GM04504 (cell line): ENCODE data around the gene ARHGAP32.

Experiments
- DNase-seq: peaks from one replicate; pipeline ENCODE4 v3.0.0-alpha.2; 2012; ENCODE audit warnings: low read depth

ARHGAP32 gene

DNA sequence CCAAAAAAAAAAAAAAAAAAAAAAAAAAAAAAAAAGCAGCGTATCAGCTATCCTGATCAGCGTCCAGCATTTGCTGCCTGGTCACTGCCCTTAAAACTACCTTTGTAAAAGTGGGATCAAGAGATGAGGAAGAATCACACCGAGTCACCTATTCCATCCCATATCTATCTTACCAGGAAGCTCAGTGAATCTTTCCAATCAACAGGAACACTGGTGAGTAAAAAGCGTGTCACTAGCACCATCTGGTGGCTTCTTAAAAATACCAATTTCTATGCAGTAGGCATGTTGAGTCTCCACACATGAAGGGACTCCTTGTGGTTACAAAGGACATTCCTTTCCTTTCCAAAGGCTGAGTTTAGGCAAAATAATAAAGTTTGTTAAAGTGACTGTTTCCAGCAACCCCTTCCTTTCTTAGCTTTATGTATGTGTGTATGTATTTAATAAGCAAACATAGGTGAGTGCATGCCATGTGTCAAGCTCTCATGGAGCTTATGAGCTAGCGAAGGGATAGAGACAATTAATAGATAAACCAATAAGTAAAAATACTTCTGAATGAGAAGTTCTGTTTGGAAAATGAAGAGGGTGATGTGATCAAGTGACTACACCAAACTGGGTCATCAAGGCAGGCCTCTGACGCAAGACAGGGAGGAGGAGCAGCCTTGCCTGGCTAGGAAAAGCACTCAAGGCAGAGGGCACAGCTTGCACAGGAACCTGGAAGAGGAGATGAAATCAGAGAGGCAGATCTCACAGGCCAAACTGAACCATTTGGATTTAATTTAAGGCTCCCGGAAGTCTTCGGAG lies 235.5 kb downstream of the ARHGAP32 start:
- peak; percentile 49 for DNase-seq

DNA sequence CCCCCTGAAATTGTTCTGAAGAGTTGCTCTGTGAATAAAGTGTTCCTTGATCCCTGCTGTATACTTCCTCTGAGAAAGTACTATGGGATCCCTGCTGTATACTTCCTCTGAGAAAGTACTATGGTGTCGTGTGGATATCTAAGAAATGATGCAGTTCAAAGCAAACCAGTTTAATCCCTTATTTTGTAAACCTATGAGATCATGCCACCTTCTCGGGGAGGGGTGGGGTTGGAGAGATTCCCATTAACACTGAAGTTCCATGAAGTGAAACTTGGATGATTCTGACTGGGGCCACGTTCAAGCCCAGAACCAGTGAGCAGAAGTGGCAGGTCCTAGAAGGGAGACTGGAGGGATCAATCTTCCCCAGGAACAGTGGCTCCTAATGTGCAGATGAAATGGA lies 236.5 kb downstream of the ARHGAP32 start:
- DNase-seq: no peak

DNA sequence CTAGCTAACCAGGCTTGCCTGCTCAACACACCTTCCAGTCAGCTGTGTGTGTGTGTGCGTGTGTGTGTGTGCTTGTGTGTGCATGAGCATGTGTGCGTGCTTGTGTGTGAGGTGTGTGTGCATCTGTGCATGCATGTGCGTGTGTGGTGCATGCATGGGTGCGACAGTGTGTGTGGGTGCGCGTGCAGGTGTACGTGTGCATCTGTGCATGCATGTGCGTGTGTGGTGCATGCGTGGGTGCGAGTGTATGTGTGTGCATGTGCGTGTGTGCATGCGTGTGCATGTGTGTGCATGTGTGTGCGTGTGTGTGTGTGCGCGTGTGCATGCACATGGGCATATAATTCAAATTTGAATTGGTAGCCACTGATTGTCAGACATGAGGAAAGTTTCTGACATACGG lies 239.0 kb downstream of the ARHGAP32 start:
- no peak for DNase-seq

DNA sequence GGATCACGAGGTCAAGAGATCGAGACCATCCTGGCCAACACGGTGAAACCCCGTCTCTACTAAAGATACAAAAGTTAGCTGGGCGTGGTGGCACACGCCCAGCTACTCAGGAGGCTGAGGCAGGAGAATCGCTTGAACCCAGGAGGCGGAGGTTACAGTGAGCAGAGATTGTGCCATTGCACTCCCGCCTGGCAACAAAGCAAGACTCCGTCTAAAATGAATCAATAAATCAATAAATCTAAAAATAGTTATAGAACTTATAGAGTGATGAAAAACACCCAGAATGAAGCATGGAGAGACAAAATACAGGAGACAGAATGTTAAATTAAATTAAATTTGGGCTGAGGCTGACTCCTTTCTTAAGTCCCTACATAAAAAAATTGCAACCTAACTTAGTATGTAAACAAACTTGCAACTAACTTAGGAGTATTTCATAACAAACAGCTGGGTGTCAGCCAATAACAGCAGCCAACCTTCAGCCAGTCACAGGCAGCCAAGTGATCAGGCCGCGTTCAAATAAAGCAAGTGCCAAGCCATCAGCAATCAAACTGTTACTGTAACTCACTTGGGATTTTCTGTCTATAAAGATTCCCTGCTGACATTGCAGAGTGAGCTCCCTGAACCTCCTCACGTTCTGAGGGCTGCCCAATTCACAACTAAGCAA lies 242.2 kb downstream of the ARHGAP32 start:
- peak; percentile 15 for DNase-seq

- DNase-seq: no peak
Measured at GRCh38 chr11:128948583-128948982, 243.5 kb downstream of the ARHGAP32 start.

- DNase-seq: no peak
Measured at GRCh38 chr11:128947773-128948172, 244.4 kb downstream of the ARHGAP32 start.

- DNase-seq: no peak
Measured at GRCh38 chr11:128946648-128947047, 245.5 kb downstream of the ARHGAP32 start.

- DNase-seq: no peak
Measured at GRCh38 chr11:128943428-128943976, 248.6 kb downstream of the ARHGAP32 start.

GRCh38 chr11:128942817-128943427 lies 249.2 kb downstream of the ARHGAP32 start, which contains the start of gene TP53AIP1:
Gene TP53AIP1, minus strand, starts transcription at chr11:128942871. Its CDS starts 5,053 bp downstream, at chr11:128937818.
- DNase-seq: no peak

DNA sequence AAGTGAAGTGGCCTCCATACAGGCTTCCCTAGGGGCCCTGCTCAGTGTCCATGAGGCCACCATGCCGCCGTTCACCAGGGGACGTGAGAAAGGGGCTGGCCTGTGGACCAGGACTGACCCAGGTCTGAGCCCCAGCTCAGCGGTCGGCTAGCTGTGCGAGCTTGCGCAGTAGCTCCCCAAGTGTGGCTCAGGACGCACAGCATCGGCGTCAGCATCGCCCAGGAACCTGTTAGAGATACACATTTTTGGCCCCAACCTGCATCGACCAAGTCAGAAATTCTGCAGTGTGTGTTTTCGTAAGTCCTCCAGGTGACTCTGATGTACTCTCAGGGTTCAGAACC lies 249.9 kb downstream of the ARHGAP32 start:
- DNase-seq: no peak

- DNase-seq: no peak
Measured at GRCh38 chr11:128941573-128942271, 250.4 kb downstream of the ARHGAP32 start.

- DNase-seq: no peak
Measured at GRCh38 chr11:128941110-128941509, 251.0 kb downstream of the ARHGAP32 start.

- no peak for DNase-seq
Measured at GRCh38 chr11:128940603-128941002, 251.5 kb downstream of the ARHGAP32 start.

- DNase-seq: no peak
Measured at GRCh38 chr11:128940156-128940555, 252.0 kb downstream of the ARHGAP32 start.

DNA sequence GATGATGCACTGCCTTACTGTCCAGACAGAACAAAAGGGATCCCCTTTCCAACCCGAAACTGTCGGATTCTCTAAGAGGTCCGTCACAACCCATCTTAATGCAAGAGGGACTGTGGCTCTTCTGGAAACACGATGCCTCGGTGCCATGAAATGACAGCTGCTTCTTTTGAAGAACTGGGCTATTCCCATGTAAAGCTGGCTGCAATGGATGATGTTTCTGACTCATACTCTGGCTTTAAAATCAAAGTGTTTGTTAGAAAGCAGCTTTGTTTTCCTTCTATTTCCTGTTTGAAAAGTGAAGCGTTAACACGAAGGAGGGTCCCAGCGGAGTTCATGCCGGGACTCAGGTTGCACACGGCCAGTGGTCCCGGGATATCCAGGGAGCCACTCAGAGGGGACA lies 252.5 kb downstream of the ARHGAP32 start:
- DNase-seq: no peak

DNA sequence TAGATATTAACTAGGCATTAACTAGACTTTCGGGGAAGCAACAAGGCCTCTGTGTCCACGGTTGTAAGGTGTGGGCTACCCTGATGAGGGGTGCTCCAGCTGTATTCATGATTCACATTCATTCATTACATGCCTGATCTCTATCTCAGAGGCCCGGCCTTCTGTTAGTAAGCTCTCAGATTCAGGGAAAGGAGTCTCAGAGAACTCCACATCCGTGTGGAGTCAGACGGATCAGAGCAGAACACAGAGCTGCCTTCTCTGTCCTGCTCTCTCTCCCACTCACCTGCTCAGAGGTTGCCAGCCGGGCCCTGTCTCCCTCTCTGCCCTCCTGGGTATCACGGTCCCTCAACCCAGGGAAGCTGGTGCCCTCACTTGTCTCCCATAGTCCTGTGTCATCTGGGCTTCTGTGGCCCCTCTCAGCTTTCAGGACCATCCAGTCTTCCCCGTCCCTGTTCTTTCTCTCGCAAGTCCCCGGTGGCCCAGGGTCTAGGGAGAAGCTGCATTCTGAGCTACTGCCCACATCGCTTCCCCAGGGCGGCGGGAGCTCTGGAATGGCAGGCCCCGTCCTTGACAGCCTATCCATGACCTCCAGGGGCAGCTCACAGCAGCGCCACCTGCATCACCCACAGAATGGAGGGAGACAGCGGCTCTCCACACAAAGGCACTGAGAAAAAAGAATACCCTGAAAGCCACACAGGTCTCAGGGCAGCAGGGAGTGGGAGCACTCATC lies 253.8 kb downstream of the ARHGAP32 start:
- DNase-seq: no peak

DNA sequence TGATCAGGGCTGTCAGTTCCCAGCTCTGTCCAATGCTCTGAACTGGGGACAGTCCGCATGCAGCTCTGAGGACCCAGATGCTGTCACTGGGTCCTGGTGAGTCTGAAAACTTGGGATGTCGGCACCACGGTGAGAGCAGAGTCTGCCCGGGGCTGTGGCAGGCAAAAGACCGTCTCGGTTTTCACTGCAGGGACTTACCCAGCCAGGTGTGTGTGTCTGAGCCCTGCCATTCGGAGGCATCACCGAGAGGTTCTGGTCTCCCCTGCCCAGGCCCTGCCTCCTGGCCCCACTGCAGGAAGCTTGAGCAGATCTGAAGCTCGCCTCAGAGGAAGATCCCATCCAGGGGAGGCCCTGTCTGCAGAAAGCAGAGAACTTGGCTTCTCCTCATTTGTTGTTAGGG lies 254.6 kb downstream of the ARHGAP32 start:
- no peak for DNase-seq

DNA sequence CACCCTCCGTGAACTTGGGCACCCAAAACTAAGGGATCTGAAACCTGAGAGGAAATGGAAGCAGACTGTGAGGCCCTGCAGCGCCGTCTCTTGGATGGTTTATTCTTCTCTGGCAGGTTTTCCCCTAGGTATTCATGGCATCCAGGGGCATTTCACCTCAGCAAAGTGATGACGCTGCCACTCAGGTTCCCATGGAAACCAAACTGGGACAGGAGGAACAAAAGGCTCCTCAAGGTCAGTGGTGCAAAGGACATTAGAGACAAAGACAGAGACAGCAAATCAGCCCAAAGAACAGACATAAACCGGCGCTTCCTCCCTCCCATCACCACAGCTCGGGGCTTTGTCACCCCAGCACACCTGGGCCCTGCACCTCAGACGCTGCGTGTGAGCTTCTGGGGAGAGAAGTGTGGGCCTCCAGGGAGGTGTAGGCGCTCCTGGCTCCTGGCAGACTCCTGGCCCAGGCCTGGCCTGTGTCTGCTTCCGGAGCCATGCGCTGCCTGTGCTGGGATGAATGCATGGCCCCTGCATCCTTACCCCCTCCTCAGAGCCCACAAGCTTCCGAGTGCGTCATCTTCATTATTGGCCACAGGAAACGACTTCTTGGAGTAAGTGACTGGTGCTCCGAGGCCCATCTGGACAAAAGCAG lies 255.4 kb downstream of the ARHGAP32 start:
- DNase-seq: no peak

DNA sequence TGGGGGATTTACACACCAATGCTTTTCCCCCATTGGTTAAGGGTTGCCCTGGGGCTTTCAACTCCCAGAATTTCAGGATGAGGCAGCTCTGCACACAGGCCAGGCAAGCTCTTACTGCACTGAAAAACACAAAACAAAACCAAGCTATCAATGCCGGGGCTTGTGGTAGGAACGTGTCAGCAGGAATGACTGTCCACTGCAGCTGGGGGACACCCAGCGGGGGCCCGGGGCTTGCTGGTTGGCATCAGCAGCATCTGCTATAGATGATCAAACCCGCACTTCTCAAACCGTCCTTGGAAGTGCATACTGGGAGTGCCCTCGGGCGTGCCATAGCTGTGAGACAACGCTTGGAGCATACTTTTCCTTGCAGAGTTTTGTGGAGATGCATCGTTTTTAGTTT lies 257.2 kb downstream of the ARHGAP32 start:
- no peak for DNase-seq

DNA sequence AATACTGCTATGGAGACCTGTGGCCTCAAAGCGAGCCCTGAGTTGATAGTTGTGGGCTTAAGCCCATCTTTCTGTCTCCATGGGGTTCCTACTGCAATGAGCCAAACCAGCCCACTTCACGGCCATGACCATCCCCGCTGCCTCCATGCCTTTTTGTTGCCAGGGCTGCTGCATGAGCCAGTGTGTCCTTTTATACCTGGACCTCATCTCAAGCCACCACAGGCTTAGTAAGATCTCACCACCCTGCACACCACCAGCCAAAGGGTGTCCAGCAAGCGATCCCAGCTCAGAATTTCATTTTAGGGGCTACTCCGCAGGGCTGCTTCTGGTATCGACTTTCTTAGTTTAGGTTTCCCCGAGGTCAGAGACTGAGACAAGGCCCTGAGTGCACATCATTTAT lies 257.8 kb downstream of the ARHGAP32 start:
- DNase-seq: no peak
